CD4-positive, alpha-beta T cell (primary cell): ENCODE data around the gene TBRG1. TPM values are rescaled to one million over a fixed set of nuclear protein-coding genes. Genes with fewer than 3 reads are reported as not detected.
A peak's percentile ranks its signal among the peaks of the same experiment; 100 is the strongest.

Experiments used
- ATAC-seq: fragments of 200-7000 bp; cut with Tn5 transposase; one replicate; pipeline ENCODE4 v1.10.0; 2022; ENCODE audit warnings: mild to moderate bottlenecking; ENCODE audit not compliant: poor library complexity
- CTCF ChIA-PET: fragments of 350-600 bp; sonication (Branson Sonifier 250); formaldehyde crosslinking; loops from one replicate; lab custom pipeline; 2021; ENCODE audit warnings: antibody characterized with exemption, inconsistent platforms; lab: Charles Lee
- POLR2A ChIA-PET: fragments of 350-600 bp; sonication (Branson Sonifier 250); formaldehyde crosslinking; loops from one replicate; lab custom pipeline; 2021; ENCODE audit warnings: antibody characterized with exemption, inconsistent platforms; lab: Charles Lee
- DNase-seq, 14 experiments: peaks; one replicate each; pipeline ENCODE4 v3.0.0-alpha.2; 2013 to 2020; ENCODE audit warnings: mixed read lengths in 2 of 14
- H3K27ac ChIP-seq, 2 donors: one replicate each; pipeline versions ENCODE4 v1.5.1 to v1.7.0; 2013; ENCODE audit warnings: low read length in 2 of 2, low read depth in 1 of 2, mild to moderate bottlenecking in 1 of 2
- H3K27me3 ChIP-seq, 2 experiments: 1 replicate in 1 of 2; 2 replicates in 1 of 2; pipeline versions ENCODE4 v1.6.1 to v1.7.0; 2013; ENCODE audit warnings: low read length in 2 of 2, control low read depth in 1 of 2, mild to moderate bottlenecking in 1 of 2, moderate library complexity in 1 of 2; ENCODE audit not compliant: insufficient read depth in 2 of 2, control insufficient read depth in 1 of 2
- H3K36me3 ChIP-seq: one replicate; pipeline ENCODE4 v1.6.1; 2013; ENCODE audit warnings: low read length, control low read depth; ENCODE audit not compliant: insufficient read depth
- H3K4me1 ChIP-seq: one replicate; pipeline ENCODE4 v1.6.1; 2013; ENCODE audit warnings: low read length, control low read depth; ENCODE audit not compliant: insufficient read depth
- H3K4me3 ChIP-seq: one replicate; pipeline ENCODE4 v1.5.1; 2013; ENCODE audit warnings: mild to moderate bottlenecking, low read length, moderate library complexity
- H3K9me3 ChIP-seq, 2 experiments: 1 replicate in 1 of 2; 2 replicates in 1 of 2; pipeline versions ENCODE4 v1.6.1 to v1.7.0; 2013; ENCODE audit warnings: low read length in 2 of 2, mild to moderate bottlenecking in 2 of 2, control low read depth in 1 of 2, moderate library complexity in 1 of 2; ENCODE audit not compliant: control insufficient read depth in 1 of 2, insufficient read depth in 1 of 2
- H3K27ac Mint-ChIP-seq: one replicate; pipeline ENCODE4 v1.8.0; 2020; ENCODE audit warnings: mixed read lengths
- H3K27me3 Mint-ChIP-seq: one replicate; pipeline ENCODE4 v1.8.0; 2021; ENCODE audit warnings: mixed read lengths
- H3K36me3 Mint-ChIP-seq: one replicate; pipeline ENCODE4 v1.8.0; 2021; ENCODE audit warnings: low read depth, mixed read lengths
- H3K4me1 Mint-ChIP-seq: one replicate; pipeline ENCODE4 v1.8.0; 2021; ENCODE audit warnings: low read depth, mixed read lengths
- H3K4me3 Mint-ChIP-seq: one replicate; pipeline ENCODE4 v1.8.0; 2020; ENCODE audit warnings: mild to moderate bottlenecking, mixed read lengths
- H3K9me3 Mint-ChIP-seq: one replicate; pipeline ENCODE4 v1.8.0; 2020; ENCODE audit warnings: mixed read lengths
- intact Hi-C, 2 experiments: fragments of 100-400 bp; cut with DNase I in 1 of 2; cut with micrococcal nuclease in 1 of 2; formaldehyde crosslinking; loops; one replicate each; pipeline versions ENCODE4 v1.15.1 to v1.9.0; 2023 to 2025; cut with DNase I, micrococcal nuclease
- total RNA-seq, 174 experiments: library from RNA in 2 of 174; stranded (reverse) in 2 of 174; gene quantifications; one replicate each; pipeline ENCODE4 v1.2.3 and lab custom pipeline; 2021 to 2026
- TF ChIP-seq, protein P1 (sequence below): fragments of 200-600 bp; IDR thresholded peaks from one replicate; pipeline ENCODE4 v1.8.0; 2022; ENCODE audit warnings: antibody characterized with exemption, mild to moderate bottlenecking

The TBRG1 gene
- total RNA-seq, 2 experiments from 2014 or later, result 62.4 to 65.9 TPM

- H3K4me3 Mint-ChIP-seq, result no peak overlapping the region
- H3K27me3 Mint-ChIP-seq, result no peaks in the 10 kb centered on the region
- no peaks in the 10 kb centered on the region for H3K27me3 ChIP-seq
- DNase-seq, result no peak
- no peak overlapping the region for H3K4me3 ChIP-seq
- no peaks in the 10 kb centered on the region for H3K36me3 ChIP-seq
- no peaks in the 10 kb centered on the region for H3K36me3 Mint-ChIP-seq
- ChIA-PET POLR2A (no interaction called here), CTCF (interaction anchor here (0.6 kb wide), 2 partner anchors 14 to 284 kb away, joined by 3 to 4 read pairs; no protein-coding TSS in a partner anchor)
- H3K4me1 ChIP-seq, result peaks cover 3% of the 10 kb centered on the region
- peaks cover 11% of the 10 kb centered on the region for H3K4me1 Mint-ChIP-seq
- intact Hi-C loops, result no loop called here
- H3K9me3 Mint-ChIP-seq, result no peaks in the 10 kb centered on the region
- TF ChIP-seq, protein P1, sequence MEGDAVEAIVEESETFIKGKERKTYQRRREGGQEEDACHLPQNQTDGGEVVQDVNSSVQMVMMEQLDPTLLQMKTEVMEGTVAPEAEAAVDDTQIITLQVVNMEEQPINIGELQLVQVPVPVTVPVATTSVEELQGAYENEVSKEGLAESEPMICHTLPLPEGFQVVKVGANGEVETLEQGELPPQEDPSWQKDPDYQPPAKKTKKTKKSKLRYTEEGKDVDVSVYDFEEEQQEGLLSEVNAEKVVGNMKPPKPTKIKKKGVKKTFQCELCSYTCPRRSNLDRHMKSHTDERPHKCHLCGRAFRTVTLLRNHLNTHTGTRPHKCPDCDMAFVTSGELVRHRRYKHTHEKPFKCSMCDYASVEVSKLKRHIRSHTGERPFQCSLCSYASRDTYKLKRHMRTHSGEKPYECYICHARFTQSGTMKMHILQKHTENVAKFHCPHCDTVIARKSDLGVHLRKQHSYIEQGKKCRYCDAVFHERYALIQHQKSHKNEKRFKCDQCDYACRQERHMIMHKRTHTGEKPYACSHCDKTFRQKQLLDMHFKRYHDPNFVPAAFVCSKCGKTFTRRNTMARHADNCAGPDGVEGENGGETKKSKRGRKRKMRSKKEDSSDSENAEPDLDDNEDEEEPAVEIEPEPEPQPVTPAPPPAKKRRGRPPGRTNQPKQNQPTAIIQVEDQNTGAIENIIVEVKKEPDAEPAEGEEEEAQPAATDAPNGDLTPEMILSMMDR, result no peak
- no peak for ATAC-seq
- H3K27ac ChIP-seq, result no peak overlapping the region
- H3K27ac Mint-ChIP-seq, result no peak overlapping the region
- H3K9me3 ChIP-seq, result no peaks in the 10 kb centered on the region
Observed at GRCh38 chr11:124608147-124608546, 14.5 kb upstream of the TBRG1 start.

GRCh38 chr11:124610295-124610694 lies 12.4 kb upstream of the TBRG1 start:
- no peak overlapping the region for H3K27ac Mint-ChIP-seq
- Histone ChIP-seq H3K36me3 (no peaks in the 10 kb centered on the region), H3K27me3 (no peaks in the 10 kb centered on the region), H3K9me3 (no peaks in the 10 kb centered on the region), H3K4me1 (peaks cover 3% of the 10 kb centered on the region), H3K4me3 (no peak overlapping the region), H3K27ac (no peak overlapping the region)
- ATAC-seq (no peak), DNase-seq (no peak)
- POLR2A ChIA-PET, result no interaction called here
- H3K4me1 Mint-ChIP-seq, result peaks cover 12% of the 10 kb centered on the region
- no peaks in the 10 kb centered on the region for H3K36me3 Mint-ChIP-seq
- TF ChIP-seq, protein P1, result no peak
- H3K4me3 Mint-ChIP-seq, result no peak overlapping the region
- no peaks in the 10 kb centered on the region for H3K9me3 Mint-ChIP-seq
- CTCF ChIA-PET, result no interaction called here
- peaks cover 4% of the 10 kb centered on the region for H3K27me3 Mint-ChIP-seq
- intact Hi-C loops, result no loop called here

DNA sequence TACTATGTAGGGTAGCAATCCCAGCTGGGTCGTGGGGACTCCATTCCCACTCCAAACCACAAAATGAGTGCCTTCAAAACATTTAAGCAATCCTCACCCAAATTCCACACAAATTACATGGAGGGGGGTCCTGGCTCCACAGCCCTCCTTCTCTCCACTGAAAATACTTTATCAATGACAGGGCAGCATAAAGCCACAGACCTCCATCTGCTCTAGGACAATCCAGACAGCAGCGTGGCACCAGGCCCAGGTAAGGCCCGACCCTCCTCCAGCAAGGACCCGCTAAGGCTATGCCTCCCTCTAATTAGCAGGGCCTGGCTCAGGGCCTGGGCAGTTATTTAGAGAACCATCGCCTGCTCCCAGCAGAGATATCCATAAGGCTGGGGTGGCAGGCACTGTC lies 11.6 kb upstream of the TBRG1 start, which contains the start of gene PANX3:
PANX3 (plus strand) TSS at position 365 of the 400 bp plus-strand sequence. CDS start 129 bp downstream, outside the sequence.
- ChIA-PET CTCF (no interaction called here), POLR2A (no interaction called here)
- Histone ChIP-seq H3K4me1 (peaks cover 3% of the 10 kb centered on the region), H3K9me3 (no peaks in the 10 kb centered on the region), H3K36me3 (no peaks in the 10 kb centered on the region), H3K27me3 (no peaks in the 10 kb centered on the region), H3K4me3 (no peak within 1 kb of the TSS), H3K27ac (no peak within 1 kb of the TSS)
- DNase-seq (no peak), ATAC-seq (no peak)
- Mint-ChIP-seq H3K4me1 (peaks cover 12% of the 10 kb centered on the region), H3K9me3 (no peaks in the 10 kb centered on the region), H3K27ac (peak within 1 kb of the TSS; percentile 28), H3K27me3 (peaks cover 4% of the 10 kb centered on the region), H3K4me3 (no peak within 1 kb of the TSS), H3K36me3 (no peaks in the 10 kb centered on the region)
- TF ChIP-seq, protein P1, result no peak
- intact Hi-C loops, result no loop called here
